HG02588 (cell line): ENCODE results near the gene AP2A1.
A peak's percentile ranks its signal among the peaks of the same experiment; 100 is the strongest.

Experiments
- ATAC-seq: cut with Tn5 transposase; IDR thresholded peaks from one replicate; pipeline ENCODE4 v1.9.1; 2021; ENCODE audit warnings: mild to moderate bottlenecking, moderate library complexity; ENCODE audit not compliant: unreplicated experiment

The AP2A1 gene

DNA sequence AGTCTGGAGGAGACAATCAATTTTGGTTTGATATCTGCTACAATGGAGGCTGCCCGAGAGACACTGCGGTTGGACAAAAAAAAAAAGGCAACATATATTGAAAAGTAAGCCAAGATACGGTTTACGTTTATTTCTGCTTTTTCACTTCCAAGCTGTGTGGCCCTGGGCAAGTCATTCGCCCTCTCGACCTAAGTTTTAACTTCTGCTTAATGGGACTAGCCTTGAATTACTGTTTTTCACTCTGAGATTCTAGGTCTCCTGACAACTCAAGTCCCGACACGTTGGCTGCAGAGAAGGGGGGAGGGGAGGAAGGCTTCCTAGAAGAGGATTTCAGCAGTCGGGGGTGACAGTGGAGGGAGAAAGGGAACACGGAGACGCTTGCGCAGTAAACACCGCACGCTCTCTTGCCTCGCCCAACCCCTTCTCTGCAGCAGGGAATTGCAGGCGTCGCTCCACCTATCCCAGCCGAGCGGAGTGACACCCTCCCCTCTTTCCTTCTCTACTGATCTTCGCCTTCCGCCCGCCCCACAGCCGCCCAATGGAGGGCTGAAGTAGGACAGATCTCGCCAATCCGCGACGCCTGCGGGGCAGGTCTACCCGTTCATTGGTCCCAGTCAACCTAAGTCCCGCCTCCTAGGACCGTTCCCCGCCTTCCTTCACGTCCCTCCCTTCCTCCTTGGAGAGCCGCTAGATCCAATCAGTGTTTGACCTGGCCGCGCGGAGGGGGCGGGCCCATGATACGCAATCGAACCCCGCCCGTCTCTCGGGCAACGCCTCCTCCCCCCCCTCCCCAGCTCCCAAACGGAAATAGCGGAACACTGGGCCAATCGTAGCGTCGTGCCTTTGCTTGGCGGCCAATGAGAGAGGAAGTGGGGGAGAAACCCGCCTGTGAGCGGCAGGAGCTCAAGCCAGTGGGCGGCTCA is 533 bp upstream of the AP2A1 start:
- peak; percentile 91 for ATAC-seq

DNA sequence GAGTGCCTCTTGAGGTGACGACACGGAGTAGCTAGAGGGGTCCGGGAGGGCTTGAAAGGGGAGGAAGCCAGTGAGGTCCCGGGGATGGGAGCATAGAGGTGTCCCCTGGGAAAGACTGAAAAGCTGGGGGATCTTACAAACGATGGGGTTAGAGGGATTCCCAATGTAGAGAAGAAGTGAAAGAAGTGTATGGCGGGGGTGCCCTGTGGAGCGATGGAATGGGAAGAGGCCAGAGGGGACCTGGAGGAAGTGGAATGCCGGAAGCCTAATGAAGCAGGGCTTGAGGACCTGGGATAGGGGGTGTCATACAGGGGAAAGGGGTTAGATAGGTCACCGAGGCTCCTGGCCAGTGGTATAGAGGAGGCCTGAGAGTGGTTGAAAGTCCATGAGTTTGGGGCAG is 580 bp downstream of the AP2A1 start:
- ATAC-seq: no peak

DNA sequence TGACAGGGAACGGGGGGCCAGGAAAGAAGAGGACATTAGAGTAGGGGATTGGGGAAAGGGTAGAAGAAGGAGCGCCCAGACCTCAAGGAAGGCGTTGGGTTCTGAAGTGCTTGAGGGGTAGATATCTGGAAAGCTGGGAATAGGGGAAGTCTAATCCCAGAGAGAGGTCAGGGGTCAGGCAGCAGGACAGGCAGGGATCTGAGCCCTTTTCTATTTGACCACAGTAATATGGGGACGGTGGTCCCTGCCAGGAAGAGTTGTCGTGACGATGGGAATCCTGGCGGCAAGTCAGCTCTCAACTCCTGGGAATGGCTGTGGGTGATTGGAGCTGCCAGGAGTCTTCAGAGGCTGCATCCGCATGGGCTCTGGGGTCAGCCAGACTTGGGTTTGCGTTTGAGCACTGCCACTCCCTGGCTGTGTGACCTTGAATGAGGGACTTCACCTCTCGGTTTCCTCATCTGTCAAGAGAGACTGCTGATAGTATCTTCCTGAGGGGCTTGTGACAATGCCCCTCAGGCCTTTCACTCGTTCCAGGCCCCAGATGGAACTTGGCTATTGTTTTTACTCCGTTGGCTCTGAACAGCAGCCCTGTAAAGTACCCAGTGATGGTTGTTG is 1.3 kb downstream of the AP2A1 start:
- ATAC-seq: no peak

- ATAC-seq: no peak
Observed at GRCh38 chr19:49770529-49770928, 3.7 kb downstream of the AP2A1 start.

DNA sequence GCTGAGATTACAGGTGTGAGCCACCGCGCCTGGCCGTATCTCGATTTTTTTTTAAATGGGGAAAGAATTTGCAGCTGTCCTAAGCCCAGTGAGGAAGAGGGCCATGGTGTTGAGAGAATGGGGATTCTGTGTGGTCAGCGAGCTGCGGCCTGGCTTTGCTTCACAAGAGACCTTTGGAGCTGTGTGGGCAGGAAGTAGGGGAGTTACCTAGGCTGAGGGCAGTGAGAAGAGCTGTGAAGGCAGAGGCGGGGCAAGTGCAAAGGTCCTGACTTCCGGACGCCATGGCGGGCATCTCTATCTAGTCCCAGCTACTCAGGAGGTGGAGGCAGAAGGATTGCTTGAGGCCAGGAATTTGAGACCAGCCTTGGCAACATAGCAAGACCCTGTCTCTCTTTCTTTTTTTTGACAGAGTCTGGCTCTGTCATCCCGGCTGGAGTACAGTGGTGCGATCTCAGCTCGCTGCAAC is 4.9 kb downstream of the AP2A1 start:
- ATAC-seq: no peak

DNA sequence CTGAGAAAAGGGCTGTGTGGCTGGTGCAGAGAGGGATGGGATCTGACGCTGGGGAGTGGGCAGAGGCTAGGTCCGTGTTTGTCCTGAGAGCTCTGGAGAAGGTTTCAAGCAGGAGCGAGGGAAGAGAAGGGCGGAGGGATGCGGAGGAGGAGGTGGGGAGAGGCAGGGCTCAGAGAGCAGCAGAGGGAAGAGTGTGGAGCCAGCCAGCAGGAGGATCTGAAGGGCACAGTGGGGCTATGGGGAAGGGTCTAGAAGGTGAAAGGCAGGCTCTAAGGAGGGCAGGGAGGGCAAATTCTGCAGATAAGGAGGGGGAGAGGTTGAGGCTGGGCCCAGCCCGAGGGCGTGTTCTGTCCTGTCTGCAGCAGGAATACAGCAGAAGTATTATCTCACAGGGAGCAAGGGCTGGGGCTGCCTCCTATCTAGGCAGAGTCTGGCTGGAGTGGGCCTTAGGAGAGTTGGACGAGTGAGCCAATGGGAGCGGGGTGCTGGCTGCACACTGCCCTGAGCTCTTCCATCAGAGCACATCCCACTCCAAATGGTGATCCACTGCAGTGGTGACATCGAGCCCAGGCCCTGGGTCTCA is 6.1 kb downstream of the AP2A1 start:
- ATAC-seq: no peak

DNA sequence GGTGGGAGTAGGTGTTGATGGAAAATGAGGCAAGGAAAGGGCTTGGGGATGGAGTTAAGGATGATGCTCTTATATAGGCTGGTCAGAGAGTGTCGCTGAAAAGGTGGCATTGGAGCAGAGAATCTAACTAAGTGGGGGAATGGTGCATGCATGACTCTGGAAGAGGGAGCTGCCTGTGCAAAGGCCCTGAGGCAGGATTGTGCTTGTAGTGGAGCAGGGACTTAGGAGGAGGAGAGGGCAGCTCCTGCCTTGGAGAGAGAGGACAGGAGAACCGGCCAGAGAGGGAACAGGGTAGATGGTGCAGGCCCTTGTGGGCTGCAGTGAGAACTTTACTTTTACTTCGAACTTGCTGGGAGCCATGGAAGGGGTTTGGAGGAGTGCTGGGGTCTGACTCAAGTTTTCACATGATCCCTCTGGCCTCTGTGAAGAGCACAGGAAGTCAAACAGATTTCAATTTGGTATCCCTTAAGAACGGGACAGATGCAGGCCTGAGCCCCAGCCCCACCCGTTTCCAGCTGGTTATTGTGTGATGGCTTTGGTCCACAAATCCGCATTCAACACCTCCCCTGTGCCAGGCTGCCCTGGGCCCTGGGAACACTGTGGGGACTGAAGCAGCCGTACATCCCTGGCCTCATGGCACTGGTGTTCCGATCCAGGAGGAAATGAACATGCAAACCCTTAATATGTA is 7.0 kb downstream of the AP2A1 start:
- ATAC-seq: no peak

DNA sequence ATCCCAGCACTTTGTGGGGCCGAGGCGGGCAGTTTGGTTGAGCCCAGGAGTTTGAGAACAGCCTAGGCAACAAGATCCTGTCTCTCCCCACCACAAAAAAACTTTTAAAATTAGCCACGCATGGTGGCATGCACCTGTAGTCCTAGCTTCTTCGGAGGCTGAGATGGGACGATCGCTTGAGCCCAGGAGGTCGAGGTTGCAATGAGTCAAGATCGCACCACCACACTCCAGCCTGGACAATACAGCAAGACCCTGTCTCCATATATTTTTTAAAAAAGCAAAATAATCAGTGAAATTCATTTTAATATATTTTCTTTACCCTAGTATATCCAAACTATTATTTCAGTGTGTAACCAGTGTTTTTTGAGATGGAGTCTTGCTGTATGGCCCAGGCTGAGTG is 8.2 kb downstream of the AP2A1 start:
- no peak for ATAC-seq

DNA sequence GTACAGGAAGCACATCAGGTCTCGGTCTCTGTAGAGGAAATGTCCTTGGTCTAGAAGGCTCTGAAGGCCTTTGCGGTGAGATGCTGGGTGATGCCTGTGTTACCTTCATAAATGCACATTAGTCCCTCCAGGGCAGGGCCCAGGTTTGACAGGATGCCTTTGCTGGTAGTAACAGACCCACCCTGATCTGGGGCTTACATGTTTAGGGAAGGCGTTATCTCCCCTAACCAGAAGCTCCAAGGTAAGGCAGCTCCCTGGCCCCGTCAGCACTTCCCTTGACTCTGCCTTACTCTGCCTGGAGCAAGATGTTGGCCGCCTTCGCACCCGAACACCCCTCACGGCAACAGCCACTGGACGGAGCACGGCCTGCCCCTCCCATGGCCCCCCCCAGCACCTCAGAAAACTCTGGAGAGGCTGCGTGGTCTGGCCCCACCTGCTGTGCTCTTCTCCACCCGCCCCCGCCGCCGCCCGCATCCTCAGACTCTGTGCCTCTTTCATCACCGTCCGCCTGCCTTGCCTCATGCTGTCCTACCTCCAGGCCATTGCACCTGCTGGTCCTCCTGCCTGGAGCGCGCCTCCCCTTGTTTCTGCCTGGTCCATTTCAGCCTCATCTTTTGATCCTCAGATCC is 9.1 kb downstream of the AP2A1 start:
- ATAC-seq: no peak

GRCh38 chr19:49776371-49776764 is 9.6 kb downstream of the AP2A1 start:
- no peak for ATAC-seq

DNA sequence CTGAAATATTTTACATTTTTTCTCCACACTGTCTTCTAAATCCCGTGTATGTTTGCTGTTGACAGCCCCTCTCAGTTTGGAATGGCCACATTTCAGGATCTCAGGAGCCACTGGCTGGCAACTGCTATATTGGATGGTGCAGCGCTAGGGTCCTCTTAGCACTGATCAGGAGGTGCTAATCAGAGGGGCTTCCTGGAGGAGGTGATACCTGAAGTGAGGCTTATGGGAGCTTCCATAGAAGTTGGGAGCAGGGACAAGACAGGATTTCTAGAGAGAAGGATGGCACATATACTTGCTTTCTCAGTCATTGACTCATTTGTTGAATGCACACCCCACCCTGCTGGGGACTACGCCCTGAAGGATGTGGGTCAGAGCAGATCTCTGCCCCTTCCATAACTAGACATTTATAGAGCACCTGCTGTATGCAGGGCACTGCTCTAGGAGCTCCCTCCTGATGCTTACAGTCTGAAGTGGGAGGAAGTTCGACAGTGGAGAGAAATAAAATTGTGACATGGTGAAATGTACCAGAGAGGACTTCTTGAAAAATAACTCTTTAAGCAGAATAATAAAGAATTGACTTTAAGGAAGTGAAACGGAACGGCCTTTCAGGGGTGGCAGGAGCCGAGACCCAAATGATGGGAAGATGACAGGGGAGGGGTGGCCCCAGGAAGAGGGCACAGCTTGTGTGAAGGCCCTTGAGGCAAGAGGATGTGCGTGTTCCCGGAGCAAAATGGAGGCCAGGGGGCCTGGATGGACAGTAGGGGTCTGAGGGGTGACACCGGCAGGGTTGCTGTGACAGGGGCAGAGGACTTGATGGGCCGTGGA is 13.1 kb downstream of the AP2A1 start:
- ATAC-seq: no peak

GRCh38 chr19:49780861-49781260 is 14.1 kb downstream of the AP2A1 start:
- ATAC-seq: no peak

DNA sequence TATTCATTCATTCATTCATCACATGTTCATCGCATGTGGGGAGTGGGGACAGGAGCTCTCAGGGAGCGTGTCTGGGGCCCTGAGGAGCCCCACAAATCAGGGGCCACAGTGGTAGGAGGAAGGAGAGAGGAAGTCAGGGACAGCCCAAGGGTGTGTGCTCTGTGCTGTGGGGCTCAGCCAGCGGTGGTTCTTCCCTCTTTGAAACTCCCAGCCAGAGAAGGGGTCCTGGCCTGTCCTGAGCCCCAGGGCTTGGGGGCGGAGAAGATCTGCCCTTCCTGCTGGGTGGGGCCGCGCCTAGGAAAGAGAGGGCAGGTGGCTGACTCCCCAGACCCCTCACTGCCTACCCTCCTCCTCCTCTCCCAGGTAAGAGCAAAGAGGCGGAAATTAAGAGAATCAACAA is 14.6 kb downstream of the AP2A1 start:
- no peak for ATAC-seq

DNA sequence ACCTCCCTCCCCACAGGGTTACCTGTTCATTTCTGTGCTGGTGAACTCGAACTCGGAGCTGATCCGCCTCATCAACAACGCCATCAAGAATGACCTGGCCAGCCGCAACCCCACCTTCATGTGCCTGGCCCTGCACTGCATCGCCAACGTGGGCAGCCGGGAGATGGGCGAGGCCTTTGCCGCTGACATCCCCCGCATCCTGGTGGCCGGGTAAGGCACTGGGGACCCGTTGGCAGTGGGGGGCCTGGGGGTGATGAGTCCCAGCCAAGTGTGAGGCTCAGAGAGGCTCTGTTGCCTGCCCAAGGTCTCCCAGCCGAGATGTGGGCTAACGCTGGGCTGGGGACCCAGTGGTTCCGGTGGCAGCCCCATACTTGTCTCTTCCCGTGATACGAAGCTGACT is 15.7 kb downstream of the AP2A1 start:
- no peak for ATAC-seq

- ATAC-seq: no peak
Observed at GRCh38 chr19:49786376-49786820, 19.6 kb downstream of the AP2A1 start.

DNA sequence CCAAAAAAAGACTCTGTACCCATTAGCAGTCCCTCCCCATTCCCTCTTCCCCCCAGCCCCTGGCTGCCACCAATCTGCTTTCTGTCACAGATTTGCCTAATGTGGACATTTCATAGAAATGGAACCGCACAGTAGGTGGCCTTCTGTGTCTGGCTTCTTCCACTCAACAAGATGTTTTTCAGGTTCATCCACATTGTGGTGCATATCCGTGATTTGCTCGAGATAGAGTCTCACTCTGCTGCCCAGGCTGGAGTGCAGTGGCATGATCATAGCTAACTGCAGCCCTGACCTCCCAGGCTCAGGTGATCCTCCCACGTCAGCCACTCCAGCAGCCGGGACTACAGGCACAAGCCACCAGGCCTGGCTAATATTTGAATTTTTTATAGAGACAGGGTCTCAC is 20.9 kb downstream of the AP2A1 start:
- no peak for ATAC-seq

GRCh38 chr19:49788857-49789256 is 22.1 kb downstream of the AP2A1 start:
- ATAC-seq: no peak

DNA sequence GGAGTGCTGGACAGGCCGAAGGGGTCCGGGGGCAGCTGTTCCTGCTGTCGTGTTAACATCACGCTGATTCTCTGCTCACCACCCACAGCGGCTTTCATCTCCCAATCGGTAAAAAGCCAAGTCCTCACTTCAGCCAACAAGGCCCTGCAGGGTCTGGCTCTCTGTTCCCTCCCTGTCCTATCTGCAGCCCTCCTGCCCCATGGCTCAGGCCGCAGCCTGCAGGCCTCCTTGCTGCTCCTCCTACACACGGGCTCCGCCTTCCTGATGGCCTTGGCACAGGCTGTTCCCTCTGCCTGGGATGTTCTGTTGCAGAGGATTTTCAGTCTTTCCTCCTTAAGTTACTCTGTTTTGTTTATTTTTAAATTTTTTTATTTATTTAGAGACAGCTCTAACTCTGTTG is 24.1 kb downstream of the AP2A1 start:
- no peak for ATAC-seq

- no peak for ATAC-seq
Observed at GRCh38 chr19:49791776-49792445, 25.1 kb downstream of the AP2A1 start.
